Measurements from ENCODE around the gene CNGA1. TPM values are rescaled to one million over a fixed set of nuclear protein-coding genes. Genes with fewer than 3 reads are reported as not detected.
A peak's percentile ranks its signal among the peaks of the same experiment; 100 is the strongest.
"Not testable (repeated sequence)": the region's sequence is repeated elsewhere in the genome, so short reads cannot be mapped to it uniquely, and the experiment has no call there.

The CNGA1 gene
- polyA plus RNA-seq, 10 donors: 0.23 to 1.4 (median 0.50) TPM

DNA sequence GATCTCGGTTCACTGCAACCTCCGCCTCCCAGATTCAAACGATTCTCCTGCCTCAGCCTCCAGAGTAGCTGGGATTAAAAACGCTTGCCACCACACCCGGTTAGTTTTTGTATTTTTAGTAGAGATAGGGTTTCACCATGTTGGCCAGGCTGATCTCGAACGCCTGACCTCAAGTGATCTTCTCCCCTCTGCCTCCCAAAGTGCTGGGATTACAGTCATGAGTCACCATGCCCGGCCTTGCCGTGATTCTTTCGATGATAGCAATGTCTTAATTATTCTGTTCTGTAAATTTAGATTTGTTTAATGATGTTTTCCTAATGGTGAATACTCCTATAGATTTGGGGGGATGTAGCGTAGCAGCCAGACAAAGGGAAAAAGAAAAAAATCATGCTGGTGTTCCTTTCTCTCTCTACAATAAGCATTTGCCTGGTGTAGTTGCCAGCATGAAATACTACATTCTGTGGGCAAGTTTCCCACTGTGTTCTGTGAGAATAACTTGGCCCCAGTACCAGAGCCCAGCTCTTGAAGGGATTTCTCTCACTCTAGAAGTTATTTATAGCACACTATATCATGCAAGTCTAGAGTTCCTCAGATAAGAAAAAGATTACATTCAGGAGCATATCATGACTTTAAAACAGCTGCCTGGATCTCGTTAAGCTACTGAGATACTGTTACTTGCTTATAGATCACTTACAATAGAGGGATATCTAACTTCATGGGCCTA, 15.5 kb upstream of the CNGA1 start:
- peak in 1 of 3 donors; percentile 18 for DNase-seq

DNA sequence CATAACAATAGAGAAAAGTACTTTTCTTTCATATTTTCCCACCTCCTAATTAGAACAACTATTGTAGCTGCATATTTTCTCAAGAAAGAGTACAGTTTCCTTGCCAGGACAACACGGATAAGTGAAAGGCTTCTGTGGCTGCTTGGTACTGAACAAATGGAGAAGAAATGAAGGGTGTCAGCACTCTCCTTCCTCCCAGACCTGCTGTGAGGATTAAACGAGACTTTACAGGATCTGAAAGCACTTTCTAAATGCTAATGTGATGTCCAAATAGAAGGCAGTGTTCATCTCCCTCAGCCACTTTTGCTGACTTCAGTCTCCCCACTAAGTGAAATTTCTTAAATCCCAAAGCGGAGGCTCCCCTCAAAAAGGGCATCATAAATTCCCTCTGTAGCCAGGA, 14.0 kb upstream of the CNGA1 start:
- DNase-seq: no peak

DNA sequence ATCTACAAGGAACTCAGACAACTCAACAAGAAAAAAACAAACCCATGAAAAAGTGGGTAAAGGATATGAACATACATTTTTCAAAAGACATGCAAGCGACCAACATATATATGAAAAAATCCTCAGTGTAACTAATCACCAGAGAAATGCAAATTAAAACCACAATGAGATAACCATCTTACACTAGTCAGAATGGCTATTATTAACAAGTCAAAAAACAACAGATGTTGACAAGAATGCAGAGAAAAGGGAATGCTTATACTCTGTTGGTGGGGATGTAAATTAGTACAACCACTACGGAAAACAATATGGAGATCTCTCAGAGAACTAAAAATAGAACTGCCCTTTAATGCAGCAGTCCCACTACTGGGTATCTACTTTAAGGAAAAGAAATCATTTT, 12.2 kb upstream of the CNGA1 start:
- DNase-seq: no peak

DNA sequence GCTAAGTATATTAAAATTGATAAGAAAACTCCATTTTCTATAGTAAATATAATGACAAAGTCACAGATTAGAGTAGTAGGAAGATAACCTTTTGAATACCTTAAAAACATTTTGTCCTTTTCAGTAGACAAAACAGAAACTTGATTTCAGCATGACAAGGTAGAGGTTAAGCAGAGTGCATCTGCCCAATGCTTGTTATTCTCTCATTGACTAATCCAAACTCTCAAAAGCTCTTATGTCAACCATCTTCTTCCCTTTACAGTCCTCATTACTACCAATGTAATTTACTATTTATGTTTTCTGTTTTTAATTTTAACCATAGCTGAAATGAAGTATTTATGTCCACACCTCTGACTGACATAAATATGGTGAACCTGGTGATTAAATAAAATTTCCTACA, 11.2 kb upstream of the CNGA1 start:
- DNase-seq: no peak

DNA sequence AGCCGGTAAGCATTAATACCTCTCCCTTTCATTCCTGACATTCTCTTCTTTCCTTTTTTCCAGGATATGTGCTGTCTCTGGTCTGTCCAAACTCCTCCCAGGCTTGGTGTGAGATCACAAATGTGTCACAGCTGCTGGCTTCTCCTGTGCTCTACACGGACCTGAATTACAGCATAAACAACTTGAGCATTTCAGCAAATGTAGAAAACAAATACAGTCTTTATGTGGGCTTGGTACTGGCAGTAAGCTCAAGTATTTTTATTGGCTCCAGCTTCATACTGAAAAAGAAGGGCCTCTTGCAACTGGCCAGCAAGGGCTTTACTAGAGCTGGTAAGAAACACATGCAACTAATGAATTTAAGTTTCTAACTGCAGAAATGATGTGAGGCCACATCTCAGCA, 8.5 kb upstream of the CNGA1 start:
- DNase-seq: peak in 1 of 3 donors; percentile 33

DNA sequence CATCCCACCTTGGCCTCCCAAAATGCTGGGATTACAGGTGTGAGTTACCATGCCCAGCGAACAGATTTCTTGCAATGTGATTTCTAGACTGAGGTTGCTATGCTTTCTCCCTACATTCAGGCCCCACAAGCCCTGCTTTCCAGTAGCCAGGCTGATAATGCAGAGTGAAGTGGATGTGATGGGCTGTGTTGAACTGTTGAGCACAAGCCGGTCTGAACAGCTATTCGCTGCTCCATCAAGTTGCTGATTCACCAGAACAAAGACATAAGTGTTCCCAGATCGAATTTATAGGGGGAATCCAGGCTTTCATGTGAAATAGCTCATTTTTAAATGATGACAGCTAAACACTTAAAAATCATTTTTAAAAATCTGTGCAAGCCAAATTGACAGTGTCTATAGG, 8.0 kb upstream of the CNGA1 start:
- no peak for DNase-seq

DNA sequence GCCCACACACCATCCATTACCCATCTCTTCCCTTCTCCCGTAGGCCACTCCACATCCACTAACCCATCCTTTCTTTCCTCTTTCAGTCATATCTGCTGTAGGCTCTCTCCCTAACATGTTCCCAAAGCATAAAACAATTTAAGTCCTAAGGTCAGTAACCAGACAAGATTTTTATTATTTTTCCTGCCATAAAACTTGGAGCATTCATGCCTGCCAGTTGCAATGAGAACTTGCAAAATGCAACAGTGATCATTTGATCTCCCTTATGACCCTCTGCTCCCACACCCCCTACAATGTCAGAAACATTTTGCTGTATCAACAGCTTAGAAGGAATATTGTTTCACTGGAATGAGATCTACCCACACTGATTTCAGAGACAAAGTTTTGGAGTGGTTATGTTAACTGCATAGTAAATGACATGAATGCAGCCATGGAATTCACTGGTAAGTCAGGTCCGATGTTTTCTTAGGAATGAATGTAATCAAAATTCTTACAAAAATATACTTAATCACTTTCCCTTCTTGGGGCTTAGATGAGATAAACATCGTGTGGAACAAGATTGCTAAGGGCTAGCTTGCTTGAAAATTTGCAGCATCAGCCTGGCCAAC, 5.8 kb upstream of the CNGA1 start:
- DNase-seq: no peak

DNA sequence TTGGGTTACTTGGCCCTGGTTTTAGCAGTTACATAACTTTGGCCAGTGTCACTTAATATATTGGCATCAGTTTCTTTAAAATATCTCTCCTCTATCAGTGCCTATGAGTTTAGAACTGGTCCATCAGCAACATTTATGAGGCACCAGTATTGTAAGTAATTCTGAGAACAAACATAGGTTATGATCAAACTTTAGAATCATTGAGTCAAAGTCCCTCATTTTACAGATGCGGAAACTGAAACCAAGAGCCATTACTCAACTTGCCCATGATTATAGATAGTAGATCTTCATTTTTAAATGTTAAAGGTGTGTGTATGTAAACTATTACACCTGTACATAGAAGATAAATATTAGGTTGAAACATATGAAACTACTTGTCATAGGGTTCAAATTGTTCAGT, 4.6 kb upstream of the CNGA1 start:
- no peak for DNase-seq

DNA sequence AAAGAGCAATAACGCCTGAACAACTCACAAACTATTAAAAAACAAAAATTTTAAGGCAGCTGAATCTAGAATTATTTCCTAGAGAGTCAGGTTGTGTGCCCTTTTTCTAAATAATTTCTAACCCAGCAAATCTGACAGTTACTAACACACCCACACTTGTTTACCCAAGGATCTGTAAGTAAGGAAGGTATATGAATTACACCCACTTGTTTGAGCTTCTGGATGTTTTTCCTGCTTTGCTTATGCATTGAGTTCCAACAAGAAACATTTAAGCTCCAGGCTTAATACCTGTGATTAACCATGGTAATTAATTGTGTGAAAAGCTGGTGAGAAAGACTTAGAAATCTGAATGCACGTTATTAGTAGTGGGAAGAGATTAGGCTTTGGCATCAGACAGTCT, 1.6 kb upstream of the CNGA1 start:
- no peak for DNase-seq

DNA sequence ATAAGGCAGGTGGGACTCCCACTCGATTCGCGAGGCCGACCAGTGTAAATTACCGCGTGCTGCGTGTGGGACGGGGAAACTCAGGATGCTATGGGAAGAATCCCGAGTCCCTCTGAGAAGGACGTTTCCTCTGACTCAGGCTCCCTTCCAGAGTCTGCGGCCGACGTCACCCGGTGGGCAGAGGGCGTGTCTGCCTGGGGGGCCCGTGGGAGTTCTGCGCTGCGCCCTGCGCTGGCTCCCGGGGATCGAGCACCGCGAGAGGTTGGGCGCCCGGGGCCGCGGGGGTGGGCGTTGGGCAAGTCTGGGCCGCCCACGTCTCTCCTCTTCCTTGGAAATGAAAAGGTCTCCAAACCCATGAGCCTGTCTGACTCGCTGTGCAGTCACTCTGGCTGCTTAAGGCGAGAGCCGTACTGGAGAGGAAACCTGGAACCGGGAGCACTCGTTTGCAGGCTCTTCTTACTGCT, 659 bp upstream of the CNGA1 start:
- DNase-seq: peak in 1 of 3 donors; percentile 40

DNA sequence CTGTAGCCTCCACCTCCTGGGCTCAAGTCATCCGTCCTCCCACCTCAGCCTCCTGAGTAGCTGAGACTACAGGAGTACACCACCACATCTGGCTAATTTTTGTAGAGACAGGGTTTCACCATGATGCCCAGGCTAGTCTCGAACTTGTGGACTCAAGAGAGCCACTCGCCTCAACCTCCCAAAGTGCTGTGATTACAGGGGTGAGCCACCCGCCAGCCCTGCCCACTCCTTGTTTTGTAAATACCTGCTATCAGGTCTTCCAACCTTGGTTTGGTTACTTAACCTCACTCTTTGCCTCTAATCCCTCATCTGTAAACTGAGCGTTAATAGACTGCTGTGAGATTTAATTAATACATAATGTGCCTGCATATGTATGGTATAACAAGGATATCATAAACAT, 803 bp downstream of the CNGA1 start:
- DNase-seq: no peak

DNA sequence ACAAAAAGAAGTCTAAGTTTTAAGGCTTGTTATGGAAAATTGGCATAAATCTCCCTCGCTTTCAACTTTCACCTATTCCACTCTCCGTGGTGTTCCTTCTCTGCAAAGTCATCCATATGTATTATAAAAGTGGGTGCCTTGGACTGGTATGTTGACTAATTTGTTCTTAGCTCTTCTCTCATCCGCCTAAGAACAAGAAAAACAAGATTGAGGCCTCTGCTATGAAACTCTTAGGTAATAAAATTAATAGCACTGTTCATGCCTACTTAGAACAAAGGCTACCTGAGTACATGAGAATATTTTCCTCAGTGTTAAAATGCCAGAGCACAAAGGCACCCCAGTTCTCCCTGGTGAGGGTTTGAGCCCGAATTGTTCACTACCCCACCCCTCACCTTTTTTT, 1.3 kb downstream of the CNGA1 start:
- DNase-seq: no peak

DNA sequence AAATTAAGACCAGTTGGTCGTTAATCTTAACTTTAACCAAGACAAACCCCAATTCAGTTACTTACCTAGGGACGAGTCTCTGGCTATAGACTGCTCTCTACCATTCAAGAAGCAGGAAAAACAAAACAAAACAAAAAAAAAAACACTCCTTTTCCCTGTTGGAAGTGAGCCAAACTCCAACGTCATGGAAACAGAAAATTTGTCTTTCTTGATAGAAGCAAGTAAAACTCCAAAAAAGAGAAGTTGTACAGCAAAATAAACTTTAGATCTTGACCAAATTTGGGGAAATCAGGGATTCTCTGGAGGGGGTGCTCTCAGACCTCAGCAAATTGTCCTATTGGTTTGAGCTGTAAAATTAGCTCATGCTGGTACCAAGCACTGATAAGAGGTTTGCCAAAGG, 3.7 kb downstream of the CNGA1 start:
- DNase-seq: no peak

DNA sequence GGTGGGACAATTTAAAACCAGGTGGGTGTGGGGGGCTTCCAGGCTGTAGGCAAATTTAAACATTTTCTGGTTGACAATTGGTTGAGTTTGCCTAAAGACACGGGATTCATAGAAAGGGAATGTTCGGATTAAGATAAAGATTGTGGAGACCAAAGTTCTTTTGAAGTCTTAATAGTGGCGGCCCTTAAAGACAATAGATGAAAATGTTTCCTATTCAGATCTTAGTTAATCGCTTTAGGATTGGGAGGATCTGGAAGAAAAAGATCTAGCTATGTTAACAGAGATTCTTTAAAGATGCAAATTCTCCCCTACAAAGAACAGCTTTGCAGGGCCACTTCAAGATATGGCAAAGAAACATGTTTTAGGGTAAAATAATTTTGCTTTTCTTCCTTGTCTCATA, 4.8 kb downstream of the CNGA1 start:
- DNase-seq: no peak

DNA sequence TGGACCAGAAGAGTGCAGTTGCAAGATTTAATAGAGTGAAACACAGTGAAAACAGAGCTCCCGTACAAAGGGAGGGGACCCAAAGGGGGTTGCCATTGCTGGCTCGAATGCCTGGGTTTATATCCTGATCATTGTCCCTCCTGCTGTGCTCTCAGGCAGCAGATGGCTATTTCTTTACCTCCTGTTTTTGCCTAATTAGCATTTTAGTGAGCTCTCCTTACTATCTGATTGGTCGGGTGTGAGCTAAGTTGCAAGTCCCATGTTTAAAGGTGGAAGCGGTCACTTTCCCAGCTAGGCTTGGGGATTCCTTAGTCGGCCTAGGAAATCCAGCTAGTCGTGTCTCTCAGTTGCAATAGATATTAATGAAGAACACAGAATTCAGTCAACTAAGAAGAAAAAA, 5.6 kb downstream of the CNGA1 start:
- not testable (repeated sequence) for DNase-seq

DNA sequence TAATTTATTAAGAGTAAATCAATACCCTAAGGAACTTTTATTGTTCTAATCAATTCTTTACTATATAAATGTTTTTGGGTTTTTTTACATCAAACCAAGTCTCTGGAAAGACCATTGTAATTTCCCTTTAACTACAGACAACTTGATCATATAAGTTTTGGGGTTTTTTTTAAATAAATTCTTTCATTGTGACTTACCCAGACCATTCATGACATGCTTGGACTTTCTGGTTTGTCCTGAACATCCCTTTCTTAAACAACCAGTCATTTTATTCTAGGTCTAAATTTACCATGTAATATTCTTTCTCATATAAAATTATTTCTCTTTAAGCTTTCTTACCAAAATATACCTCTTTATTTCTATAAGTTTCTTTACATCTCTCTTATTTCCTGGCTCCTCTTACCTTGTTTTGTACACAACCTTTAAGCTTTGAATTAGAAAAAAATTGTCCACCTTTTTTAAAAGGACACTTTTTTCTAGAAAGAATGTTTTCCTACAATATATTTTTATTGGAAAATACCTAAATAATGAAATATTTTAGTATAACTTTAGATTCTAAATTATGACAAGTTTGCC, 8.4 kb downstream of the CNGA1 start:
- no peak for DNase-seq

DNA sequence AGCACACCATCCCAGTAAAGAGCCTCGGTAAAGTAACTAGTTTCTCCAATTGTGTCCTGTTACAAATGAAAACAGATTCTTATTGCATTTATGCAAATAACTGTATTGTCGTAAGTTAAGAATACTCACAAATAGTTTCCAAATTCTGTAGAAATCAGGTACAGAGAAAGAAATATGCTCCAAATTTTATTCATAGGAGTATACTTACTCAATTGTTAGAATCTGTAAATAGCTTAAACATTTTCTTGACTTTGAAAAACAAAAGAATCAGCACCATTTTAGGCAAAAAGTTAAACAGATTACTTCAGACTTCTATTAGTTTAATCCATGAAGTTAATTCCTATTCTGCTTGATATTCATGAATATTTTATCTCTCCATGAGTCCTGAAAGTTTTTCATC, 10.7 kb downstream of the CNGA1 start:
- no peak for DNase-seq

DNA sequence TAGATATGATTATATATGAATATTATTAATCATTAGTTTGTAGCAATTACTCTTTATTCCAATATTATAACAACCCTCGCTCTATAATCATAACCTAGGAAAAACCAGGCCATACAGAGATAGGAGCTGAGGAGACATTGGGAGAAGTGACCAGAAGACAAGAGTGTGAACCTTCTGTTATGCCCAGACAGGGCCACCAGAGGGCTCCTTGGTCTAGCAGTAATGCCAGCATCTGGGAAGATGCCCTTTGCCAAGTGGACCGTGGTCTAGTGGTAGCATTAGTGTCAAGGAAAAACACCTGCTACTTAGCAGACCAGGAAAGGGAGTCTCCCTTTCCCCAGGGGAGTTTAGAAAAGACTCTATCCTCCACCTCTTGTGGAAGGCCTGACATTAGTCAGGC, 12.9 kb downstream of the CNGA1 start:
- DNase-seq: not testable (repeated sequence)

DNA sequence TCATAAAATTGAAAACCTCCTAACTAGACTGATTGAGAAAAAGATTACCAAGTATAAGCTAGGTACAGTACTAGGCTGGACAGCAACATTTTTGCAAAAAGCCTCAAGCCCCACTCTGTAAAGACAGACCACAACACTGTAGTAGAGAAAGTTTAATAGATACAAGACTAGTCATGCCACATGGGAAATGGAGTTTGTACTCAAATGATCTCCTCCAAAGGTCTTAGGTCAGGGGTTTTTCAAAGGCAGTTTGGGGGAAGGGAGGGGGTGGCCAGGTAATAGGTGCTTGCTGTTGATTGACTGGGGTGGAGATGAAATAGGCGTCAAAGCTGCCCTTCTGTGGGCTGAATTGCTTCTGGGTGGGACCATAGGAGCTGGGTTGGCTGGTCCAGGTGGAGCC, 14.2 kb downstream of the CNGA1 start:
- no peak for DNase-seq

DNA sequence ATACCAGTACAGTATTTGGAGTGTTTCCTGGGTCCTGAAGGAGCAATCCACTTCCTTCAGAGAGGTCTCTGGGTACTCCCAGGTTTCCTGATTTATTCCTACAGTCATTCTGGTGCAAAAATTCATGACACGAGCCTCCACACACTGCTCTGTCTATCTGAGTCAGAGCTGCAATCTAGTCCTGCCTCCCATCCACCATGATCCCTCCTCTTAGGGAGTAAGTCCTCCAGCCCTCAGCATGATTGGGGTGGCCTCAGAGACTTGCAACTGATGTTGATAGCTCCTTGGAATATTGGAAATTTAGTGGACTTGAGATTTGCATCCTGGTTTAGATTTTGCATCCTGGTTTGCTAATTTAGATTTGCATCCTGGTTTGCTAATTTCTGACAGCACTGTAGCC, 20.5 kb downstream of the CNGA1 start:
- DNase-seq: no peak

DNA sequence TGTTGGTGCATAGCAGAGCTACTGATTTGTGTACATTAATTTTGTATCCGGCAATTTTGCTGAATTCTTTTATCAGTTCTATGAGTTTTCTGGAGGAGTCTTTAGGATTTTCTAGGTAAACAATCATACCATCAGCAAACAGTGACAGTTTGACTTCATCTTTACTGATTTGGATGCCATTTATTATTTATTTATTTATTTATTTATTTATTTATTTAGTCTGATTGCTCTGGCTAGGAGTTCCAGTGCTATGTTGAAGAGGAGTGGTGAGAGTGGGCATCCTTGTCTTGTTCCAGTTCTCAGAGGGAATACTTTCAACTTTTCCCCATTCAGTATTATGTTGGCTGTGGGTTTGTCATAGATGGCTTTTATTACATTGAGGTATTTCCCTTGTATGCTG, 24.0 kb downstream of the CNGA1 start:
- not testable (repeated sequence) for DNase-seq

DNA sequence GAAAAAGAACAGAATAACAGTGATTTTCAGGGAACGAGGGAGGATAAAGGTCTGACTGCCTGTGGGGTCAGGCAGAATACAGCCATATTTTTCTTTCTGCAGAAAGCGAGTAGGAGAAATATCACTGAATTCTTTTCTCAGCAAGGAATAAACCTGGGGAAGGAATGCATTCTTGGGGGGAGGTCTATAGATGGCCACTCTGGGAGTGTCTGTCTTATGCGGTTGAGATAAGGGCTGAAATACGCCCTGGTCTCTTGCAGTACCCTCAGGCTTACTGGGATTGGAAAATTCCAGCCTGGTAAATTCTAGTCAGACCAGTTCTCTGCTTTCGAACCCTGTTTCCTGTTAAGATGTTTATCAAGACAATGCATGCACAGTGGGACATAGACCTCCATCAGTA, 26.3 kb downstream of the CNGA1 start:
- DNase-seq: no peak

DNA sequence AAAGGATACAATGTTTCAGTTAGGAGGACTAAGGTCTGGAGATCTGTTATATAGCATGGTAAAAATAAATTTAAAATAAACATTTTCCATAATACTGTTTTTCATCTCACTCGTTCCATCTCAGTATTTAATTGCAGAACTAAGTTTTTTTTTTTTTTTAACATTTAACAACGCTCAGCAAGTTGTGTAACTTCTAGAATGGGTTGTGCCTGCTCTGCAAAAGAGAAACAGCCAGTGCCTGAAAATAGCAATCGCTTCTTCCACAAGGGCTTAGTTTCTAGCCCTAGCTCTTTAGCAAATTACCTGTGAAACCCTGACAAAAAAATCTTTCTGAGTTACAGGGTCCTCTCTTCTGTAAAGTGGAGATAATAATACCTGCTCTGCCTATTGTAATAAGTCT, 41.9 kb downstream of the CNGA1 start:
- DNase-seq: peak in 1 of 3 donors; percentile 3

DNA sequence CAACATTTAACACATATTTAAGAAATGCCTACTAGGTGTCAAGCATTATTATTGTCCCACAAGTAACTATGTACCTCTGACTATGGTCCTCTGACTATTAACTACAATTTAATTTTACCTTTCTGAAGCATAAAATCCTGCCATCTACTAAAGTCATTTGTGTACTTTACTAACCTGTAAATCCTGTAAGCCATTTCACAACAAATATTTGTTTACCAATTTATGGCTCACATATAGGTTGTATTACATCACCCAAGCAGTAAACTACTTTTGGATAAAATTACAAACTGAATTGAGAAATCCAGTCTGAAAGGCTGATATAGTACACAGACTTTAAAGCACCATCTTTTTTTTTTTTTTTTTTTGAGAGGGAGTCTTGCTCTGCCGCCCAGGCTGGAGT, 43.8 kb downstream of the CNGA1 start:
- no peak for DNase-seq
